Stimulated activated CD8-positive, alpha-beta memory T cell treated with anti-CD3 and anti-CD28 coated beads, Interleukin-12 subunit alpha, Interleukin-12 subunit beta, amount 100 ng/mL, for 24 hours (primary cell): Measurements from ENCODE around the gene RIPOR1.

Experiments
- DNase-seq: peaks from one replicate; pipeline ENCODE4 v3.0.0-alpha.2; 2020; ENCODE audit errors: extremely low read depth

RIPOR1 gene

DNA sequence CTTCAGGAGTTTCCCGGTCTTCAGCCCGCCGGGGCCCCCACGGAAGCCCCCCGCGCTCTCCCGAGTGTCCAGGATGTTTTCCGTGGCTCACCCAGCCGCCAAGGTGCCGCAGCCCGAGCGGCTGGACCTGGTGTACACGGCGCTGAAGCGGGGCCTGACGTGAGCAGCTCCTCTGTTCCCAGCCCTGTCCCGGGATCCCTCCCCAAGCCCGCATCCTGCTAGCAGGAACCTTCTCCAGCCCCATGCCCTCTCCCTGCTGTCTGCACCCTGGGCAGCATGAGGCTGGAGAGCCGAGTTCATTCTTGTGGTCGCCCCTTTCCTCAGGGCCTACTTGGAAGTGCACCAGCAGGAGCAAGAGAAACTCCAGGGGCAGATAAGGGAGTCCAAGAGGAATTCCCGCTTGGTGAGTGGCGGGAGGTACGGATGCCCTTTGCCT, 10.1 kb downstream of the RIPOR1 start:
- no peak for DNase-seq

DNA sequence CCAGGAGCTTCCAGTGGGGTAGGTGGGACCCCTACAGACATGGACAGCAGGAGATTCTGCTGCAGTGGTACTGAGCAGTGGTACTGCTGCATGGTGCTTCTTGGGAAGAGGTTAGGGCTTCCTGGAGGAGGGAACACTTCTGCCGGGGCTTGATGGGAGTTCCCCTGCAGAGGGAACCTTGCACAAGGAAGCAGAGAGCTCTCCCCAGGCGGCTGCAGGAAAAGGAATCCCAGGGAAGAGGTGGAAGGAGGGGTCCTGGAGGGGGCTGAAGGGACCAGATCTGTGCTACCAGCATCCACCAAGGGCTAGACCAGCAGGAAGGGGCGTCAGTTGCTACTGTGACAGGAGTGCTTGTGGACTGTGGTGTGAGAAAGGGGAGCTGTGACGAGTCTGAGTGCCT, 10.6 kb downstream of the RIPOR1 start:
- no peak for DNase-seq

DNA sequence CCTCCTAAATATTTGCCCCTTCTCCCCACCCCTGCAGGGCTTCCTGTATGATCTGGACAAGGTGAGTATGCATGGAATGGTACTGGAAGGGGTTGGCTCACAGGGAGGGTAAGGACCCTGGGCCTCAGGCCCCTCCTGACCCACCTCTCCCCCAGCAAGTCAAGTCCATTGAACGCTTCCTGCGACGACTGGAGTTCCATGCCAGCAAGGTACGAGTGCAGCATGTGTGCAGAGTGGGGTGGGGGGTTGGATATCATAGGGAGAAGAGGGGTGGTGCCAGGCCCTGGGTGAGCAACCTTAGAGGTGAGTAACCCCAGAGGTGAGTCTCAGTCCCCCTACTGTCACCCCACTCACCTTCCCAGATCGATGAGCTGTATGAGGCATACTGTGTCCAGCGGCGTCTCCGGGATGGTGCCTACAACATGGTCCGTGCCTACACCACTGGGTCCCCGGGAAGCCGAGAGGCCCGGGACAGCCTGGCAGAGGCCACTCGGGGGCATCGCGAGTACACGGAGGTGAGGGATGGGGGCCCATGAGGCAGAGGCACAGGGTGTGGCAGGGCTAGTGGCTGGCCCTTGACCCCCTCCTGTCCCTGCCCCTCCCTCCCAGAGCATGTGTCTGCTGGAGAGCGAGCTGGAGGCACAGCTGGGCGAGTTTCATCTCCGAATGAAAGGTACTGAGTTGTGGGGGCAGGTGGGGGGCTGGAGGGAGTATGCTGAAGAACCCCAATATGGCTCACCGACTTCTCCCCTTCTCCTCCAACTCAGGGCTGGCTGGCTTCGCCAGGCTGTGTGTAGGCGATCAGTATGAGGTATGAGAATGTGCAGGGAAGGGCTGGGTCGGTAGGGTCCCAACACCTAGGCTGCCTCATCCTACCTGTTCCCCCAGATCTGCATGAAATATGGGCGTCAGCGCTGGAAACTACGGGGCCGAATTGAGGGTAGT, 11.3 kb downstream of the RIPOR1 start:
- DNase-seq = no peak

DNA sequence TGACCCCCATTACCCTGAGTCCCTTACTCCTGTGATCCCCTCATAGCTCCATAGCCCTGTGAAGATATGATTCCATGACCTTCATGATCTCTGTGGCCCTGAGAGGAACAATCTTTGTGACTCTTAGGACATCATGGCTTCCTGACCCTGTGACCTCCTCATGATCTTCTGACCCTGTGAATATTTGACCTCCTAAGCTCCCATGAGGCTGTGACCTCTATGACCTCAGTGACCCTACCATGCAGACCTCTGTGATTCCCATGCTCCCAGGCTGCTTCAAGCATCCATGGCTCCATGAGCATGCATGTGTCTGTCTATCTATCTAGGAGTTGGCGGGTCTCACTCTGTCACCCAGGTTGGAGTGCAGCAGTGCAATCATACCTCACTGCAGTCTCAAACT, 12.1 kb downstream of the RIPOR1 start:
- no peak for DNase-seq

DNA sequence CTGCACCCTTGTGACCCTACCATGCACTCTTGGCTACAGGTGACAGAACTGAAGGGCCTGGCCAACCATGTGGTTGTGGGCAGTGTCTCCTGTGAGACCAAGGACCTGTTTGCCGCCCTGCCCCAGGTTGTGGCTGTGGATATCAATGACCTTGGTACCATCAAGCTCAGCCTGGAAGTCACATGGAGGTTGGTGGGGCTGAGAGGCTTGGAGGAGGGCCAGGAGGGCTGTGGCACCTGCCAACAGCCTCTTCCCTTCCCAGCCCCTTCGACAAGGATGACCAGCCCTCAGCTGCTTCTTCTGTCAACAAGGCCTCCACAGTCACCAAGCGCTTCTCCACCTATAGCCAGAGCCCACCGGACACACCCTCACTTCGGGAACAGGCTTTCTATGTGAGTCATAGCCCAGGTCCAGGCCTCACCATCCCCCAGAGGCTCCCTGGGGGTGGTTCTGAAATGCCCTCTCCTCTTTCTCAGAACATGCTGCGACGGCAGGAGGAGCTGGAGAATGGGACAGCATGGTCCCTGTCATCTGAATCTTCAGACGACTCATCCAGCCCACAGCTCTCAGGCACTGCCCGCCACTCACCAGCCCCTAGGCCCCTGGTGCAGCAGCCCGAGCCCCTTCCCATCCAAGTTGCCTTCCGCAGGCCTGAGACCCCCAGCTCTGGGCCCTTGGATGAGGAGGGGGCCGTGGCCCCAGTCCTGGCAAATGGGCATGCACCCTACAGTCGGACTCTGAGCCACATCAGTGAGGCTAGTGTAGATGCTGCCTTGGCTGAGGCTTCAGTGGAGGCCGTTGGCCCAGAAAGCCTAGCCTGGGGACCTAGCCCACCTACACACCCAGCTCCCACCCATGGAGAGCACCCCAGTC, 13.0 kb downstream of the RIPOR1 start:
- DNase-seq = no peak

DNA sequence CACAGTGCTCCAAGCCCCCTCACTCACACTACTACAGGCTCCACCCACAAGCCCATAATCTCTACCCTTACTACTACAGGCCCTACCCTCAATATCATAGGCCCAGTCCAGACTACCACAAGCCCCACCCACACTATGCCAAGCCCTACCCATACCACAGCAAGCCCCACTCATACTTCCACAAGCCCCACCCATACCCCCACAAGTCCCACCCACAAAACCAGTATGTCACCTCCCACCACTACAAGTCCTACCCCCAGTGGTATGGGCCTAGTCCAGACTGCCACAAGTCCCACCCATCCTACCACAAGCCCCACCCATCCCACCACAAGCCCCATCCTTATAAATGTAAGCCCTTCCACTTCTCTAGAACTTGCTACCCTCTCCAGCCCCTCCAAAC, 13.8 kb downstream of the RIPOR1 start:
- peak; percentile 44 for DNase-seq

DNA sequence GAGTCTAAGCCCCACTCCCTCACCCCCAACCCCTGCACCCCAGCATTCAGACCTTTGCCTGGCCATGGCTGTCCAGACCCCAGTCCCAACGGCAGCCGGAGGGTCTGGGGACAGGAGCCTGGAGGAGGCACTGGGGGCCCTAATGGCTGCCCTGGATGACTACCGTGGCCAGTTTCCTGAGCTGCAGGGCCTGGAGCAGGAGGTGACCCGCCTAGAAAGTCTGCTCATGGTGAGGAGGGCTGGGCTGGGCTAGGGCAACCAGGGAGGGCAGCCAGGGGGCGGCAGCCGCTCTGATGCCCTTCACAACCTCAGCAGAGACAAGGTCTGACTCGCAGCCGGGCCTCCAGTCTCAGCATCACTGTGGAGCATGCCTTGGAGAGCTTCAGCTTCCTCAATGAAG, 14.4 kb downstream of the RIPOR1 start:
- no peak for DNase-seq

DNA sequence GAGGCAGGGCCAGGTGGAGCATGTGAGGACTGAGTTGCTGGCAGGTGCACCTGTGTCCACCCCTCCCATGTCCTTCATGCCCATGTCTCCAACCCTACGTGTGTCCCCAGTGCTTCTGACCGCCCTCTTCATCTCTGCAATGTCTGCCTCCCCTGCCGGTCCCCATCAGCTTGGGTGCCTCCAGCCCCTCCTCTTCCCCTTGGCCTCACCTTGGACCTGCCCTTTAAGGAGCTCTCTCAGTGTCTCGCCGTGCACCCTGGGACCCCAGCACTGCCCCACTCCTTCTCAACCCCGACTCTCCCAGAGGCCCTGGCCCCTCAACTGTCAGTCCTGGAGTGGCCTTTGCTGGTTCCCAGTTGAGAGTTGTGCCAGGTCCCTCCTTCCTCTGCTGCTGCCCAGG, 15.0 kb downstream of the RIPOR1 start:
- DNase-seq = no peak

DNA sequence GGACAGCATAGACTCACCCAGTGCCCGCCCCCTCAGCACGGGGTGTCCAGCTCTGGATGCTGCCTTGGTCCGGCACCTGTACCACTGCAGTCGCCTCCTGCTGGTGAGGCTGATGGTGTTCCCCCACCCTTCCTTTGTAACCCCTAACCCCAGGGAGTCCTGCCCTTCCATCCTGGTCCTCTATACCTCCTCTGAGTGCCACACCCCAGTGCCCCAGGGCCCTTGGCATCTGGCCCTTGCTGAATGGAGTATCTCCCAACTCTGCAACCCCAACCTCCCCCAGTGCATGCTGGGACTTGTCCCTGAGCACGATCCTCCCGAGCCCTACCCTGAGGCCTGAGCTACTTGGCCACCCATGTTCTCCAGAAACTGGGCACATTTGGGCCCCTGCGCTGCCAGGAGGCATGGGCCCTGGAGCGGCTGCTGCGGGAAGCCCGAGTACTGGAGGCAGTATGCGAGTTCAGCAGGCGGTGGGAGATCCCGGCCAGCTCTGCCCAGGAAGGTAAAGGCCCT, 15.8 kb downstream of the RIPOR1 start:
- no peak for DNase-seq

DNA sequence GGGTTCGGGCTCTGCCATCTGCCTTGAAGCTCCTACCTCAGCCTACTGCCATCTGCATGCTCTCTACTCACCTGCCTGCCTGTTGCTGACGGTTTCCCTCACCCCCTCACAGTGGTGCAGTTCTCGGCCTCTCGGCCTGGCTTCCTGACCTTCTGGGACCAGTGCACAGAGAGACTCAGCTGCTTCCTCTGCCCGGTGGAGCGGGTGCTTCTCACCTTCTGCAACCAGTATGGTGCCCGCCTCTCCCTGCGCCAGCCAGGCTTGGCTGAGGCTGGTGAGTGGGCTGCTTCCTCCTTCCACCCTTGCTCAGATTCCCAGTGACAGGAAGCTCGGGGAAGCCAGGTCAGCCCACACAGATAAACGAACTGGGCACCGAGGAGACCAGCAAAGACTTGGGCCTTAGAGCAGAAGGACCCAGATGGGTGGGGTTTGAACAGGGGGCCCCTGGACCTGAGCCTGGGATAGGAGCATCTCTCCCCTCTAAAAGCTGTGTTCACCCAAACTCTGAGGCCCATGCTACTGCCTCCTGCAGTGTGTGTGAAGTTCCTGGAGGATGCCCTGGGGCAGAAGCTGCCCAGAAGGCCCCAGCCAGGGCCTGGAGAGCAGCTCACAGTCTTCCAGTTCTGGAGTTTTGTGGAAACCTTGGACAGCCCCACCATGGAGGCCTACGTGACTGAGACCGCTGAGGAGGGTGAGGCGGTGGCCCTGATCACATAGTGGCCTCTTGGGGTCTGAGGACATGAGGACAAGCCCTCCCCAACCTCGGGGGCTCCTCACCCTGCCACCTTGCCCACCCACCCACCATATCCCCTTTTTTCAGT, 16.4 kb downstream of the RIPOR1 start:
- no peak for DNase-seq

DNA sequence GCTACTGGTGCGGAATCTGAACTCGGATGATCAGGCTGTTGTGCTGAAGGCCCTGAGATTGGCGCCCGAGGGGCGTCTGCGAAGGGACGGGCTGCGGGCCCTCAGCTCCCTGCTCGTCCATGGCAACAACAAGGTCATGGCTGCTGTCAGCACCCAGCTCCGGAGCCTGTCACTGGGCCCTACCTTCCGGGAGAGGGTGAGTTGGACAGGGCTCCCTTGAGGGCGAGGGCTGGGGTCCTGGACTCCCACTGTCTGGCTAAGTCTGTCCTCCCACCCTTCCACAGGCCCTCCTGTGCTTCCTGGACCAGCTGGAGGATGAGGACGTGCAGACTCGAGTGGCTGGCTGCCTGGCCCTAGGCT, 17.0 kb downstream of the RIPOR1 start:
- DNase-seq = no peak

DNA sequence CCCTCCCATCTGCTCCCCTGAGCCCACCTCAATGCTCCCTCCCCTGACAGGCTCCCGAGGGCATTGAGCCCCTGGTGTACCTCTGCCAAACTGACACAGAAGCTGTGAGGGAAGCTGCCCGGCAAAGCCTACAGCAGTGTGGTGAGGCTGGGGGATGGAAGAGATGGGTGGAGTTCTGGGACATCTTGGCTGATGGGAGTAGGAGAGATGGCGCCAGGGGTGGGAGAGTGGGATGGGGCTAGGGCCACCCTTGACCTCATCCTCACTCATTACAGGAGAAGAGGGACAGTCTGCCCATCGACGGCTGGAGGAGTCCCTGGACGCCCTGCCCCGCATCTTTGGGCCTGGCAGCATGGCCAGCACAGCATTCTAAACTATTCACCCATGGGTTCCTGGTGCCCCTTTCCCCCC, 17.5 kb downstream of the RIPOR1 start:
- no peak for DNase-seq

DNA sequence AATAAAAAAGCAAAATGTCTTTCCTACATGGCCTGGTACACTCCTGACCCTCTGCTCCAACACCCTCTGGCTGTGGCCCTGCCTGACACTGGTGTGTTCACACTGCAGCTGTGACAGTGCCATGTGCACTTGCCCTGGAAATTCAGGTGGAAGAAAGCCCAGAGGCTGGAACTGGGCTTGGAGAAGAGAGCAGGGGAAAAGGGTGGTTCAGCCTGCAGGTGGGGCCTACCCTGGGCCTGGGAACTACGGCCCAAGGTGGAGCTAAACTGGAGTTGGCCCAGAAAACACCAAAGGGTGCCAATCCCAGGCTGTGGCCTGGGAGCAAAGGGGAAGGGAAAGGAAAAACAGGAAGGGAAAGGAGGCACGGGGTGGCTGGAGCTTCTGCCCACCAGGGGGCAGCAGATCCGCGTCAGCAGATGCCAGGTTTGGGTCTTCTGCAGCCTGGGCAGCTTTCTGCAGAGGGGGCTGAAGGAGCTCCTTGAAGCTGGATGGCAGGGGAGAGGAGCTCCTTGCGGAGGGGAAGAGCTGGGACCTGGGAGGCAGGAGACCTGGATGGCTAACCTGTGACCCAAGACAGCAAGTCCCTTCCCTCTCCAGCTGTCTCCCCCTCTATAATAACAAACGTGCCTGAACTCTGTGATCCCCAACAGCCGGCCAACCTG, 18.3 kb downstream of the RIPOR1 start:
- DNase-seq = no peak

DNA sequence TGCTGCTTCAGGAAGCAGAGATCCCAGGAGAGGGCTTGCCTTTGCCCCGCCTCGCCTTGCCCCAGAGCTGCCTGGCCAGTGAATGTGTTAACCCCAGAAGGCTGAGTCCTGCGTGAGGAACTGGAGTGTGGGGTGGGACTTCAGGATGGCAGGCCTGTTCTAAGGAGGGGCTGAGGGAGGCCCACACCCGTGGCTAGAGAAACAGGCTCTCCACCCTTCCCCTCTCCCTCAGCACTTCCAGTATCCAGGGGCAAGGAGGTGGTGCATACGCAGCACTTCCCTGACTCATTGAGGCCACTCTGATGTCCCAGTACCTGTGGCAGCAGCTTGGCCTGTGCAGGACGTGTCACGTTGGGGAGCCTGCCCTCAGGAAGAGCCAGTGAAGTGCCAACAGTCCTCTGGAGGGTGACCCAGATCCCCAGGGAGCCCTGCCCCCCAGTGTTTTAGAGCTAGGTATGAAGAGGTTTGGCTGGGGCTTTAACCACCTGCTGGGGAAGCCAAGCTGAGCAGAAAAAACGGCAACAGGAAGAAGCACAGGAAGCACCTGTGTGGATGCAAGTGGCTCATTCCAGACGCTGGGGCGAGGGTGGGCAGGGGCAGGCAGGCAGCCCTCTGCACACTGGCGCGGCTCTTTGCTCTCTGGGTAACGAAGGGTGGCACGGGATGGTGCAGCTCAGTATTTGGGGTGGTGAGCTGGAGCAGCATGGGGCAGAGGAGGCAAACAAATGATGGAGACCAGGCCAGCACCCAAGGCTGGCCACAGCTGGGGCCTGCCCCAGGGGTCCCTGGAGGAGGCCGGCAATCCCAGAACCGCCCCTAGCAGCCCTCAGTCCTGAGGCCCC, 19.0 kb downstream of the RIPOR1 start:
- DNase-seq = no peak

DNA sequence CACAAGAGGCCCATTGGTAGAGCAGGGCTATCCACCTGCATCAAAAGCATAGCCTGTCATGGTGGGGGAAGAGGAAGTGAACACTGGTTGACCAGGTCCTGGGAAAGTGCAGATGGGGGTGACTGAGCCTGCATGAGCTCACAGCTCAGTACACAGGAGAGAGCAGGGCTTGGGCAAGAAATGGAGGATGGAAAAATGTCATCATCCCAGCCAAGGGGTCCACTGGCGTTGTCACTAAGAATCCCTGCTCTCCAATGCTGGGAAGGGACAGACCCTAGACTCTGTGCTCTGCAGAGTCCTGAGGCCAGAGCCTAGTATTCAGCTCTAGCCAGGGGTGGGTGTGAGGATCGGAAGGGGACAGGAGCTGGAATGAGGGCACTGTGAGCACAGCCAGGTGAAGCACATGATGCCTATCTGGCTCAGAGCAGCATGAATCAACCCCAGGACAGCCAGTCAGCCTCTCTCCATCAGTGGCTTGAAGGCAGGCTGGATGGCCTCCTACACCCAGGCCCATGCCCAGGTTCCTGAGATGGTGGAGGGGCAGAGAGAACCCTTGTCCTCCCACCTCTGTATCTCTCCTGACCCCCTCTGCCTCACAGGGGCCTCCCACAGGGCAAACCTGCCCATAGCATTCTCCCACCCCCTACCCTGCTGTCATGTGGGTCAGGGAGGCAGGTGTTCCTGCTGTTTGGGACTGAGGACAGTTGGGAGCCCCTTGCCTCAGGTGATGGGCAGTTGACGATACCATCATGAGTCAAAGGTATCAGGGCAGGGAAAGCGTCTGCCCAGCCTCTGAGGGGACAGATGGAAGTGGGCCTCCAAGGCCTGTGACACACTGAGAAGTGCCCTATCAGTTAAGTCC, 19.9 kb downstream of the RIPOR1 start:
- DNase-seq = no peak

DNA sequence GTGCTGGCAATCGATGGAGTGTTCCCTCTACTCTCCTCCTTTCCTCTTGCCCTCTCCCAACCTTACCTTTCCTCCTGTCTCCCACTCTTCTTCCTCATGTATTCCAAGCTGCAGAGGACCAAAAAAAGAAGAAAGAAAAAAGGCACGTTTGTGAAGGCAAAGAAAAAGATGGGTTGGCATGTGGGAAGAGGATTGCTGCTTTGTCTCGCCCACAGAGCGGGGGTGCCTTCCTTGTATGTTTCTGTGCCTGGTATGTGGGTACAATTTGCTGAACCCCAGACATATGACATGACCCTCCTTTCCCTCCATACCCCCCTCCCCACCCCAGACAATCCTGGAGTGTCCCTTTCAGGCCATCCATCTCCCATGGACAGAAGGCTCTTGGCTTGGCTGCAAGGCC, 20.6 kb downstream of the RIPOR1 start:
- no peak for DNase-seq

DNA sequence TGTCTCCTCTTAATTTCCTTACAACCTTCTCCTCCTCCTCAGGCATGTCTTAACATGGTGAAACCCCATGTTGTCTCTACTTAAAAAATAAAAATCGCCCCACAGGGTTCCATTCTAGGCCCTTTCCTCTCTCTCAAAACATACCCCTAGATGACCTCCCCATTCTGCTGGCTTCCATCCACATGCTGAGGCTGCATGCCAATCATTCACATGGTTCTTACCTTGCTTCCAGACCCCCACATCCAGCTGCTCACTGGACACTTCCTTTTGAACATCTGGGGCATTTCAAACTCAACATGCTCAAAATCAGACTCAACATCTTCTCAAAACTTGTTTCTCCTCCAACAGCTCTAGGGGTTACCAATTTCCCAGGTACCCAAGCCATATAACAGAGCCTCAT, 21.3 kb downstream of the RIPOR1 start:
- DNase-seq = no peak

DNA sequence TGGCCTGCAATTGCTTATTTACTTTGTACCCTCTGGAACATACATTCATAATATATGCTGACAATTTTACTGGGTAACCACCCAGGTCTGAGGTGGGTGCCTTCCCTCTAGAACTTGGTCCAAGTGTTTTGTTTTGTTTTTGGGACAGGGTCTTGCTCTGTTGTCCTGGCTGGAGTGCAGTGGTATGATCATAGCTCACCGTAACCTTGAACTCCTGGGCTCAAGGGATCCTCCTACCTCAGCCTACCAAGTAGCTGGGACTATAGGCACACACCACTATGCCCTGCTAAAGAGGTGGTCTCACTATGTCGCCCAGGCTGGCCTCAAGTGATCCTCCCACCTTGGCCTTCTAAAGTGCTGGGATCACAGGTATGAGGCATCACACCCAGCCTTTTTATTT, 22.5 kb downstream of the RIPOR1 start:
- no peak for DNase-seq

DNA sequence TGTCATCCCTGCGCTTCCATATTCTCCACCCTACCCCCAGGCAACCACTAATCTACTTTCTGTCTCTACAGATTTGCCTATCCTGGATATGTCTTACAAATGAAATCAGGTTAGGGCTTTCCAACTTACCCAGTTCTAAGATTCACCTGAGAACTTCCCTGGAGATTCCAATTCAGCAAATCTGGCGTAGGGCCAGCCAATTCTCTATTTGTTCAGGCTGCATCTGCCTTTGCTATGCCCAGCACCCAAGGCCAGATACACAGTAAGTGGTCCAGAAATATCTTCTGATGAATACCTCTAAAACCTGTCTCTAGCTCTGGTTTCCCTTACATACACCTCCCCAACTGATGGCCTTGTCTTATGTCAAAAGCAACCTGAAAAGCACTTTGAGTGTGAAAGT, 23.3 kb downstream of the RIPOR1 start:
- DNase-seq = no peak
